IMR-90 (cell line): Measurements from ENCODE around the gene ZNF518B. TPM values are rescaled to one million over a fixed set of nuclear protein-coding genes. Genes with fewer than 3 reads are reported as not detected.

ENCODE experiments used
- ATAC-seq: fragments of 200-7000 bp; cut with Tn5 transposase; 2 replicates; pipeline ENCODE4 v1.9.1; 2020; ENCODE audit warnings: low read depth, mild to moderate bottlenecking, moderate library complexity
- BruUV-seq: library from RNA; stranded (reverse); fragments of 400-500 nt; replicated peaks from 2 replicates; lab custom pipeline; 2021; lab: Mats Ljungman, UMichigan
- CTCF ChIA-PET: fragments of 300-600 bp; formaldehyde crosslinking; extraction: SDS; loops from one replicate; lab custom pipeline; 2021; ENCODE audit warnings: antibody characterized with exemption; lab: Yijun Ruan, JAX
- POLR2A ChIA-PET: fragments of 300-600 bp; sonication (Branson Sonifier 250); formaldehyde crosslinking; loops from one replicate; lab custom pipeline; 2022; ENCODE audit warnings: antibody characterized with exemption; ENCODE audit not compliant: unreplicated experiment; lab: Charles Lee
- DNase-seq: peaks from one replicate; pipeline ENCODE4 v3.0.0; 2013
- H2AFZ ChIP-seq: replicated peaks from 2 replicates; pipeline ENCODE3; 2013; ENCODE audit warnings: low read length, mild to moderate bottlenecking; ENCODE audit not compliant: poor library complexity
- H2AK5ac ChIP-seq: 2 replicates; pipeline ENCODE4 v1.6.1; 2013; ENCODE audit warnings: low read depth, low read length, inconsistent platforms
- H2AK9ac ChIP-seq: replicated peaks from 2 replicates; pipeline ENCODE3; 2013; ENCODE audit warnings: mild to moderate bottlenecking, low read depth, low read length, moderate library complexity; ENCODE audit not compliant: poor library complexity
- H2BK120ac ChIP-seq: 2 replicates; pipeline ENCODE4 v1.6.1; 2013; ENCODE audit warnings: low read depth, low read length, inconsistent platforms
- H2BK15ac ChIP-seq: 3 replicates; pipeline ENCODE4 v1.6.1; 2013; ENCODE audit warnings: low read depth, low read length, inconsistent platforms
- H2BK20ac ChIP-seq: 2 replicates; pipeline ENCODE4 v1.6.1; 2013; ENCODE audit warnings: low read depth, mild to moderate bottlenecking, inconsistent platforms, low read length, moderate library complexity
- H2BK5ac ChIP-seq: 2 replicates; pipeline ENCODE4 v1.6.1; 2013; ENCODE audit warnings: mild to moderate bottlenecking, low read depth, low read length, inconsistent platforms; ENCODE audit not compliant: poor library complexity, severe bottlenecking
- H3K14ac ChIP-seq: replicated peaks from 2 replicates; pipeline ENCODE4 v1.6.1; 2013; ENCODE audit warnings: low read depth, low read length, inconsistent platforms
- H3K18ac ChIP-seq: 2 replicates; pipeline ENCODE4 v1.6.1; 2013; ENCODE audit warnings: low read depth, low read length, control low read depth
- H3K23ac ChIP-seq: 2 replicates; pipeline ENCODE4 v1.6.1; 2013; ENCODE audit warnings: low read depth, low read length, inconsistent platforms
- H3K27ac ChIP-seq: 2 replicates; pipeline ENCODE4 v1.5.1; 2013; ENCODE audit warnings: mild to moderate bottlenecking, control low read depth, low read length; ENCODE audit not compliant: insufficient read depth
- H3K27me3 ChIP-seq: 2 replicates; pipeline ENCODE4 v1.6.1; 2013; ENCODE audit warnings: low read length; ENCODE audit not compliant: control insufficient read depth, insufficient read depth
- H3K36me3 ChIP-seq: 2 replicates; pipeline ENCODE4 v1.6.1; 2013; ENCODE audit warnings: low read length, mixed read lengths; ENCODE audit not compliant: control insufficient read depth, insufficient read depth
- H3K4ac ChIP-seq: 2 replicates; pipeline ENCODE4 v1.6.1; 2013; ENCODE audit warnings: low read depth, low read length, inconsistent platforms
- H3K4me1 ChIP-seq: 2 replicates; pipeline ENCODE4 v1.6.1; 2013; ENCODE audit warnings: low read length, mixed read lengths; ENCODE audit not compliant: control insufficient read depth, insufficient read depth
- H3K4me2 ChIP-seq: 2 replicates; pipeline ENCODE4 v1.6.1; 2013; ENCODE audit warnings: low read depth, mild to moderate bottlenecking, control low read depth, low read length, moderate library complexity
- H3K4me3 ChIP-seq: 2 replicates; pipeline ENCODE4 v1.5.1; 2013; ENCODE audit warnings: low read depth, mild to moderate bottlenecking, control low read depth, low read length, moderate library complexity; ENCODE audit not compliant: insufficient read depth
- H3K56ac ChIP-seq: 2 replicates; pipeline ENCODE4 v1.6.1; 2013; ENCODE audit warnings: low read length, inconsistent platforms; ENCODE audit not compliant: insufficient read depth; ENCODE audit errors: extremely low read depth
- H3K79me1 ChIP-seq, 2 experiments: 2 replicates each; pipeline ENCODE4 v1.6.1; 2013; ENCODE audit warnings: low read length in 2 of 2, inconsistent platforms in 1 of 2, low read depth in 1 of 2
- H3K9ac ChIP-seq: 2 replicates; pipeline ENCODE4 v1.6.1; 2013; ENCODE audit warnings: low read depth, low read length, control low read depth
- H3K9me1 ChIP-seq: 2 replicates; pipeline ENCODE4 v1.6.1; 2013; ENCODE audit warnings: low read length, inconsistent platforms; ENCODE audit not compliant: insufficient read depth
- H3K9me3 ChIP-seq: 2 replicates; pipeline ENCODE4 v1.6.1; 2013; ENCODE audit warnings: low read length; ENCODE audit not compliant: control insufficient read depth, insufficient read depth
- H4K20me1 ChIP-seq: 2 replicates; pipeline ENCODE4 v1.6.1; 2013; ENCODE audit warnings: low read length, inconsistent platforms; ENCODE audit not compliant: insufficient read depth
- H4K5ac ChIP-seq: 2 replicates; pipeline ENCODE4 v1.6.1; 2013; ENCODE audit warnings: mild to moderate bottlenecking, low read depth, low read length, control low read depth
- H4K8ac ChIP-seq, 2 experiments: 2 replicates each; pipeline ENCODE4 v1.6.1; 2013; ENCODE audit warnings: low read depth in 2 of 2, low read length in 2 of 2, control low read depth in 1 of 2, inconsistent platforms in 1 of 2
- H4K91ac ChIP-seq: 2 replicates; pipeline ENCODE4 v1.6.1; 2013; ENCODE audit warnings: low read depth, low read length, inconsistent platforms; ENCODE audit not compliant: insufficient read depth
- BHLHE40 ChIP-seq: fragments of 150-350 bp; IDR thresholded peaks from 2 replicates; pipeline ENCODE4 v1.6.1; 2016; ENCODE audit warnings: mild to moderate bottlenecking, low read depth, low read length
- CEBPB ChIP-seq: IDR thresholded peaks from 2 replicates; pipeline ENCODE4 v1.6.1; 2012; ENCODE audit warnings: low read depth, low read length, improper control_type of control experiment
- CHD1 ChIP-seq: IDR thresholded peaks from 2 replicates; pipeline ENCODE4 v1.6.1; 2012; ENCODE audit warnings: low read depth, low read length, improper control_type of control experiment
- ELK1 ChIP-seq: fragments of 150-350 bp; IDR thresholded peaks from 2 replicates; pipeline ENCODE4 v1.6.1; 2016; ENCODE audit warnings: low read depth, mild to moderate bottlenecking, low read length, moderate library complexity, borderline replicate concordance
- MAZ ChIP-seq: IDR thresholded peaks from 2 replicates; pipeline ENCODE4 v1.6.1; 2012; ENCODE audit warnings: low read depth, mild to moderate bottlenecking, low read length, improper control_type of control experiment, moderate library complexity, borderline replicate concordance
- MXI1 ChIP-seq: IDR thresholded peaks from 2 replicates; pipeline ENCODE4 v1.6.1; 2012; ENCODE audit warnings: low read depth, mild to moderate bottlenecking, low read length, moderate library complexity, borderline replicate concordance
- NFE2L2 ChIP-seq: fragments of 150-350 bp; IDR thresholded peaks from 2 replicates; pipeline ENCODE4 v1.6.1; 2016; ENCODE audit warnings: low read depth, mild to moderate bottlenecking, low read length
- RAD21 ChIP-seq: IDR thresholded peaks from 2 replicates; pipeline ENCODE4 v1.6.1; 2012; ENCODE audit warnings: low read length, improper control_type of control experiment
- RCOR1 ChIP-seq: IDR thresholded peaks from 2 replicates; pipeline ENCODE4 v1.6.1; 2012; ENCODE audit warnings: mild to moderate bottlenecking, low read length, improper control_type of control experiment; ENCODE audit not compliant: insufficient replicate concordance
- RFX5 ChIP-seq: IDR thresholded peaks from 2 replicates; pipeline ENCODE4 v1.8.0; 2012; ENCODE audit warnings: low read depth, mild to moderate bottlenecking, low read length, moderate library complexity
- WGBS, 2 experiments: methylation state at CpG; one replicate each; pipeline versions ENCODE4 v1.1.5 to v1.1.7; 2013; ENCODE audit warnings: missing lambda C conversion rate in 2 of 2; ENCODE audit not compliant: insufficient read length in 1 of 2; ENCODE audit errors: extremely low coverage in 2 of 2; 5-methylcytosine and 5-hydroxymethylcytosine counted together
- dilution Hi-C: fragments of 300-500 bp; cut with HindIII; formaldehyde crosslinking; loops from one replicate; pipeline ENCODE4 v1.14.3; 2018; ENCODE audit warnings: low sequenced_read_pairs; ENCODE audit not compliant: unreplicated experiment
- in situ Hi-C: fragments of 300-500 bp; cut with MboI; formaldehyde crosslinking; loops from 3 replicates; pipeline ENCODE4 v1.14.3; 2019; ENCODE audit warnings: low sequenced_read_pairs, inconsistent platforms, mixed read lengths
- intact Hi-C: fragments of 100-400 bp; cut with micrococcal nuclease; formaldehyde crosslinking; loops from 2 replicates; pipeline ENCODE4 v1.10.0; 2022
- polyA plus RNA-seq, 3 experiments: library from polyadenylated mRNA; depleted of rRNA; stranded (reverse); fragments of >200 nt; gene quantifications; 2 replicates each; pipeline ENCODE4 v1.2.3, GENCODE V29; 2012; ENCODE audit warnings: low replicate concordance in 1 of 3
- total RNA-seq: library from RNA; depleted of rRNA; stranded (reverse); fragments of >200 nt; gene quantifications from 2 replicates; pipeline ENCODE4 v1.2.3, GENCODE V29; 2012
- TF ChIP-seq, protein P1 (sequence below): conservative IDR thresholded peaks from 2 replicates; pipeline ENCODE4 v1.5.1; 2012; ENCODE audit warnings: mild to moderate bottlenecking, low read depth, low read length, improper control_type of control experiment
- TF ChIP-seq, protein P2 (sequence below): fragments of 150-350 bp; IDR thresholded peaks from 2 replicates; pipeline ENCODE4 v1.6.1; 2017; ENCODE audit warnings: mild to moderate bottlenecking, antibody characterized with exemption, low read length, low read depth

Gene ZNF518B
- total and polyA plus RNA-seq, 2 of the 4 experiments (the other 2 are of a cell fraction): 7.3 to 56.8 TPM

DNA sequence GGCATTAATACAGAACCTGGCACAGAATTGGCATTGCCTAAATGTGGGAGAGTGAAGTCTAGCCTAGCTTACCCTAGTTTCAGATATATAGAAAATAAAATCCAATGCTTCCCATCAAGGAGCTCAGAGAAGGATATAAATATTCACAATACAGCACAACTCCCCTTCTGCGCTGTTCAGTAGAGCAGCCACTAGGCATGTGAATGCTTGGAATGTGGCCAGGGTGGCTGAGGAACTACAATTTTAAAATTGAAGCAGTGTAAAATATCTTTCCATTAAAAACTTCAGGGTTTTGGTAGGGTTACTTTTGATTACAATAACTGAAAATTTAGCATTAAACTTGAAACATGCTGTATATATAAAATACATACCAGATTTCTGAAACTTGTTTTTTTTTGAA lies 19.5 kb downstream of the ZNF518B start:
- dilution Hi-C loops: no loop called here
- H2AFZ ChIP-seq: no peak overlapping the region
- ATAC-seq: no peak
- no peak overlapping the region for H4K5ac ChIP-seq
- H3K27ac ChIP-seq: no peak overlapping the region
- H4K20me1 ChIP-seq: no peaks in the 10 kb centered on the region
- no TSS peak for BruUV-seq
- H2BK5ac ChIP-seq: no peak overlapping the region
- no peaks in the 10 kb centered on the region for H3K79me1 ChIP-seq
- no peak overlapping the region for H2BK15ac ChIP-seq
- intact Hi-C loops: no loop called here
- no peak for DNase-seq
- no peaks in the 10 kb centered on the region for H3K9me3 ChIP-seq
- H3K23ac ChIP-seq: no peak overlapping the region
- no peaks in the 10 kb centered on the region for H3K4me1 ChIP-seq
- H2BK120ac ChIP-seq: no peak overlapping the region
- H2AK5ac ChIP-seq: no peak overlapping the region
- H3K27me3 ChIP-seq: no peaks in the 10 kb centered on the region
- no peak overlapping the region for H3K4ac ChIP-seq
- no peak overlapping the region for H4K8ac ChIP-seq
- H3K9me1 ChIP-seq: no peaks in the 10 kb centered on the region; the same call in 1 of the 2 replicates
- H3K9ac ChIP-seq: no peak overlapping the region
- H3K4me2 ChIP-seq: no peak overlapping the region
- no CpG with 5 or more reads among the region's 1 CpG for WGBS, 2 experiments
- ChIA-PET CTCF (interaction anchor here (1.0 kb wide), 1 partner anchor 13 kb away, joined by 3 read pairs; no protein-coding TSS in a partner anchor), POLR2A (no interaction called here)
- H4K91ac ChIP-seq: no peak overlapping the region
- no peak overlapping the region for H3K14ac ChIP-seq
- in situ Hi-C loops: no loop called here
- H3K36me3 ChIP-seq: no peaks in the 10 kb centered on the region
- H3K56ac ChIP-seq: no peak overlapping the region
- no peak overlapping the region for H2BK20ac ChIP-seq
- no peak overlapping the region for H3K18ac ChIP-seq
- TF ChIP-seq MXI1: no peak
- TF ChIP-seq RCOR1: no peak
- no peak for TF ChIP-seq NFE2L2
- TF ChIP-seq MAZ: no peak
- TF ChIP-seq RAD21: no peak
- TF ChIP-seq BHLHE40: no peak
- TF ChIP-seq, protein P1, sequence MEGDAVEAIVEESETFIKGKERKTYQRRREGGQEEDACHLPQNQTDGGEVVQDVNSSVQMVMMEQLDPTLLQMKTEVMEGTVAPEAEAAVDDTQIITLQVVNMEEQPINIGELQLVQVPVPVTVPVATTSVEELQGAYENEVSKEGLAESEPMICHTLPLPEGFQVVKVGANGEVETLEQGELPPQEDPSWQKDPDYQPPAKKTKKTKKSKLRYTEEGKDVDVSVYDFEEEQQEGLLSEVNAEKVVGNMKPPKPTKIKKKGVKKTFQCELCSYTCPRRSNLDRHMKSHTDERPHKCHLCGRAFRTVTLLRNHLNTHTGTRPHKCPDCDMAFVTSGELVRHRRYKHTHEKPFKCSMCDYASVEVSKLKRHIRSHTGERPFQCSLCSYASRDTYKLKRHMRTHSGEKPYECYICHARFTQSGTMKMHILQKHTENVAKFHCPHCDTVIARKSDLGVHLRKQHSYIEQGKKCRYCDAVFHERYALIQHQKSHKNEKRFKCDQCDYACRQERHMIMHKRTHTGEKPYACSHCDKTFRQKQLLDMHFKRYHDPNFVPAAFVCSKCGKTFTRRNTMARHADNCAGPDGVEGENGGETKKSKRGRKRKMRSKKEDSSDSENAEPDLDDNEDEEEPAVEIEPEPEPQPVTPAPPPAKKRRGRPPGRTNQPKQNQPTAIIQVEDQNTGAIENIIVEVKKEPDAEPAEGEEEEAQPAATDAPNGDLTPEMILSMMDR: no peak
- TF ChIP-seq RFX5: no peak
- TF ChIP-seq, protein P2, sequence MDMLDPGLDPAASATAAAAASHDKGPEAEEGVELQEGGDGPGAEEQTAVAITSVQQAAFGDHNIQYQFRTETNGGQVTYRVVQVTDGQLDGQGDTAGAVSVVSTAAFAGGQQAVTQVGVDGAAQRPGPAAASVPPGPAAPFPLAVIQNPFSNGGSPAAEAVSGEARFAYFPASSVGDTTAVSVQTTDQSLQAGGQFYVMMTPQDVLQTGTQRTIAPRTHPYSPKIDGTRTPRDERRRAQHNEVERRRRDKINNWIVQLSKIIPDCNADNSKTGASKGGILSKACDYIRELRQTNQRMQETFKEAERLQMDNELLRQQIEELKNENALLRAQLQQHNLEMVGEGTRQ: no peak
- no peak for TF ChIP-seq CHD1
- TF ChIP-seq ELK1: no peak
- no peak for TF ChIP-seq CEBPB
- H2AK9ac ChIP-seq: no peak overlapping the region
- H3K4me3 ChIP-seq: no peak overlapping the region
